Measurements from ENCODE around the gene ATOH8. TPM values are rescaled to one million over a fixed set of nuclear protein-coding genes. Genes with fewer than 3 reads are reported as not detected.

The ATOH8 gene
- total and polyA plus RNA-seq, 10 of the 15 experiments (the other 5 are each of a cell fraction or from before 2014, with no cell fraction given) = 0.03 to 0.60 TPM; not detected in 8

GRCh38 chr2:85780316-85781012, 26.7 kb downstream of the ATOH8 start:
- no peak for FAIRE-seq
- in situ Hi-C loops (cut with MboI) = no loop called here
- ChIA-PET RAD21 (ENCODE audit: unreplicated experiment) (interaction anchor here (1.1 kb wide), 1 partner anchor 51 kb away, joined by 5 read pairs; no protein-coding TSS in a partner anchor), POLR2A (no interaction called here), CTCF (no interaction called here), SMC1A (ENCODE audit: uncharacterized antibody, unreplicated experiment) (no interaction called here)
- WGBS (ENCODE audit: insufficient coverage, insufficient replicate concordance, low lambda C conversion rate, missing lambda C conversion rate) = 37% methylated on average over 14 of the region's 14 CpGs
- Histone ChIP-seq H4K20me1 (ENCODE audit: control insufficient read depth, insufficient read depth) (no peaks in the 10 kb centered on the region), H2AFZ (ENCODE audit: control insufficient read depth, low read depth, low read length) (no peak overlapping the region), H3K9me3 (replicated peaks; ENCODE audit: control insufficient read depth, insufficient read depth, low read length) (no peaks in the 10 kb centered on the region), H3K9ac (ENCODE audit: control insufficient read depth, insufficient read depth, low read length) (no peak overlapping the region), H3K79me2 (ENCODE audit: control insufficient read depth, insufficient read depth, low read length) (no peaks in the 10 kb centered on the region), H3K27me3 (replicated peaks in 1 of 2; ENCODE audit: control insufficient read depth in 2 of 2, insufficient read depth in 2 of 2, low read length in 1 of 2) (peaks cover 4% of the 10 kb centered on the region in 2 experiments; a peak in 3 of 4 replicates), H3K4me3 (no peak overlapping the region), H3K27ac (ENCODE audit: control insufficient read depth, insufficient read depth) (no peak overlapping the region), H3K4me2 (ENCODE audit: control insufficient read depth, insufficient read depth) (no peak overlapping the region), H3K36me3 (ENCODE audit: control insufficient read depth in 2 of 2, insufficient read depth in 2 of 2, low read length in 1 of 2) (no peaks in the 10 kb centered on the region), H3K4me1 (ENCODE audit: control insufficient read depth, insufficient read depth, low read length) (no peaks in the 10 kb centered on the region)
- BruUV-seq (replicated peaks) = no TSS peak
- intact Hi-C loops (cut with micrococcal nuclease; ENCODE audit: unreplicated experiment) = no loop called here
- DNase-seq (ENCODE audit: low read depth, low spot score) = no peak
- ATAC-seq = no peak
- TF ChIP-seq ZNF274 (IDR thresholded peaks at IDR 0.05; ENCODE audit: insufficient read depth, insufficient read length) = no peak
- no peak for TF ChIP-seq SREBF2 (IDR thresholded peaks at IDR 0.05; ENCODE audit: low read length)
- no peak for TF ChIP-seq EZH2 (IDR thresholded peaks at IDR 0.05; ENCODE audit: borderline replicate concordance, control insufficient read depth, low read depth, low read length)
- TF ChIP-seq PAX8 (IDR thresholded peaks at IDR 0.05) = no peak
- TF ChIP-seq MEF2A (IDR thresholded peaks at IDR 0.05; ENCODE audit: insufficient read depth, low read depth, low read length) = no peak
- TF ChIP-seq BCL11A (IDR thresholded peaks at IDR 0.05; ENCODE audit: low read depth, low read length) = no peak
- TF ChIP-seq CREB1 (IDR thresholded peaks at IDR 0.05; ENCODE audit: low read depth) = no peak
- no peak for TF ChIP-seq PML (IDR thresholded peaks at IDR 0.05; ENCODE audit: low read length)
- TF ChIP-seq SIN3A (IDR thresholded peaks at IDR 0.05; ENCODE audit: low read depth, low read length) = no peak
- no peak for TF ChIP-seq EP300 (IDR thresholded peaks at IDR 0.05; ENCODE audit: borderline replicate concordance in 1 of 2, control insufficient read depth in 1 of 2, low read depth in 2 of 2, low read length in 2 of 2)
- TF ChIP-seq MTA2 (IDR thresholded peaks at IDR 0.05; ENCODE audit: low read depth) = no peak
- TF ChIP-seq ATF3 (IDR thresholded peaks at IDR 0.05; ENCODE audit: borderline replicate concordance, extremely low read depth, low read depth, low read length) = no peak
- TF ChIP-seq BRCA1 (IDR thresholded peaks at IDR 0.05; ENCODE audit: low read depth, low read length) = no peak
